GM19395 (cell line): ENCODE measurements around the gene G6PD.
"Not testable (repeated sequence)": the region's sequence is repeated elsewhere in the genome, so short reads cannot be mapped to it uniquely, and the experiment has no call there.

Source experiments
- ATAC-seq: cut with Tn5 transposase; IDR thresholded peaks from one replicate; pipeline ENCODE4 v1.9.1; 2021; ENCODE audit warnings: mild to moderate bottlenecking, moderate library complexity; ENCODE audit not compliant: unreplicated experiment

The G6PD gene

DNA sequence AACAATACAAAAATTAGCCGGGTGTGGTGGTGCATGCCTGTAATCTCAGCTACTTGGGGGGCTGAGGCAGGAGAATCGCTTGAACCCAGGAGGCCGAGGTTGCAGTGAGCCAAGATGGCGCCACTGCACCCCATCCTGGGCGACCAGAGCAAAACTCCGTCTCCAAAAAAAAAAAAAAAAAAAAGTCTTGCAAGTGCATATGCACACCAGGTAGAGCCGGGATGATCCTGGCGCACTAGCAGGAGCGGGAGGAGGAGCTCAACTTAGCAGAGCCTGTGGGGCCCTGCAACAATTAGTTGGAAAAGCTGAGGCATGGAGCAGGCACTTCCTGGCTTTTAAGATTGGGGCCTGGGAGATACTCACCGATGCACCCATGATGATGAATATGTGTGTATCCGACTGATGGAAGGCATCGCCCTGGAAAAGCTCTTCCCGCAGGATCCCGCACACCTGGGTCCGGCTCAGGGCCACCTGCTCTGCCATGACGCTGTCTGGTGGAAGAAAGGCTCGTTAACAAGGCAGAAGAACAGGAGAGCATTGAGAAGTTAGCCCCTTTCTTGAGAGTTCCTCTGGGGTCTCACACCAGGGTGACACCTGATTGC lies 872 bp downstream of the G6PD start:
- no peak for ATAC-seq

DNA sequence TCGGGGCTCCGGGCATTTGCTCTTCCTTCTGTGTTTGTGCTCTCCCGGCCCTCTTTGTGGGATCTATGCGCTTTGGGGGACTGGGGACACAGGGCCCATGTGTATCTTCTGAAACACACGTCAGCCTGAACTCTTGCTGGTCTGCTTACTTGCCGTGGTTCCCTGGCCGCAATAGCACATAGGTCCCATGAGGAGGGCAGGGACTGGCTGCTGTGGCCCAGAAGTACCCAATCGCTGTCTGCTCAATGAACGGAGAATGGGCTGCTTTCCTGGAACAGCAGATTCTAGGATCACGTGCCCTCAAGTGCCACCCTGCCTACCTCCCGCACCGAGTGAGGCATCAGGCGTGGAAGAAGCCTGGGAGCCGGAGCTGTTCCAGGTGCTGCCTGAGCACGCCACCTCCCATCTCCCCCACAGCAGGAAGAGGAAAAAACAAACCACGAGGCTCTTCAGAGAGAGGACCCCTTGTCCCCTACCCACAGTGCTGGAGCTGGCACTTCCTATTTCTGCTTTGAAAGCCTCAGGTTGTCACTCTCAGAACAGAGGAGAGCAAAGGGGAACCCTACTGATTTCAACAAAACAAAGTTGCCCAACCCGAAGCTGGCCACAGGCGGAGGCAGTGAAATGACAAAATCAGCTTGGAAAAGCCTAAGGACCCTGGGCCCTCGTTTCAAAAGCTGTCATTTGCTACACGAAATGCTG lies 3.8 kb downstream of the G6PD start:
- no peak for ATAC-seq

DNA sequence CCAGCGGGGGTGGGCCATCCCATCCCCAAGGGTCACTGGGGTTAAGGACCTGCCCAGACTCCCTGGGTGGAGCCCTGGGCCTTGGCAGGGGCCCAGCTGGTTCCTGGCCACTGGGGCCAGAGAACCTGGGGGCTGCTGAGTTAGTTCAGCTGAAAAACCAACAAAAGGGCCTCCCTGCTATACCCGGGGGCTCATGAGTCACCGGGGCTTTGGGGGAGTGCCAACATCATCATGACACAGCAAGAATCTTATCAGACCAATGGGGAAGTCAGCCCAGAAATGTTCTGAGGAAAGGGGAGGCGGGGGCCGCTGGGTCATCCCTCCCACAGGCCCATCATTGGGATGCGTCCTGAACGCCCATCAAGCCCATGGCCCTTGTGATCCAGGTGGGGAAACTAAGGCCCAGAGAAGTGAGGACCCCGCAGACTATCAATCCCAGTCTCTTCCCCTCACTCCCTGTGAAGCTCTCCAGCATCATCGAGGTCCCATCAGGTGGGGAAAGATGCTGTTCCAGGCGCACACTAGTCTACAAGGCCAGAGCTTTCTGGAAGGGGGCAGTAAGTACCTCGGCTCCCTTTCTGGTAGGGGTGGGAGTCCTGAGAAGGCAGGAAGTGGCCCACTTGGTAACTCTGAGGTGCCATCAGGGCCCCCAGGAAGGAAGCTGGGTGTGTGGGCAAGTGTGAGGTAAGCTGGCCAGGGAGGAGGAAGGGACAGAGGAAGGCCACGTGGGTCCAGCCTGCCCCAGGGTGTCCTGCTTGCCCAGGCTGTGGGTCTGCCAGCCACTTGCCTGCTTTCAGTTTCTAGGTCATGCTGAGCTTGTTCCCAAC lies 4.5 kb downstream of the G6PD start:
- ATAC-seq = no peak

DNA sequence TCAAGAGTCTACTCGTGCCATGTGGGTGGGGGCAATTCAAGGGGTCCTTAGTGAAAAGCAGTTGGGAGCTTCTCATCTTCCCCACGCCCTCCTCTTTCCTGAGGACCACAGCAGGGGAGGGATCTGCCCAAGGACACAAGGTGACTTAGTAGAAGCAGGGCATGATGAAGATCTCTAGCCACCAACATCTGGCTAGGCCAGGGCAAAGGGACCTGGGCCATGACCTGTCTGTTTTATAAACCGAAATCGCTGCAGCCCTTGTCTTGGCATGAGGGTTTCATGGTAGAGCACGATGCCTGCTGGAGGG lies 5.1 kb downstream of the G6PD start:
- ATAC-seq = no peak

DNA sequence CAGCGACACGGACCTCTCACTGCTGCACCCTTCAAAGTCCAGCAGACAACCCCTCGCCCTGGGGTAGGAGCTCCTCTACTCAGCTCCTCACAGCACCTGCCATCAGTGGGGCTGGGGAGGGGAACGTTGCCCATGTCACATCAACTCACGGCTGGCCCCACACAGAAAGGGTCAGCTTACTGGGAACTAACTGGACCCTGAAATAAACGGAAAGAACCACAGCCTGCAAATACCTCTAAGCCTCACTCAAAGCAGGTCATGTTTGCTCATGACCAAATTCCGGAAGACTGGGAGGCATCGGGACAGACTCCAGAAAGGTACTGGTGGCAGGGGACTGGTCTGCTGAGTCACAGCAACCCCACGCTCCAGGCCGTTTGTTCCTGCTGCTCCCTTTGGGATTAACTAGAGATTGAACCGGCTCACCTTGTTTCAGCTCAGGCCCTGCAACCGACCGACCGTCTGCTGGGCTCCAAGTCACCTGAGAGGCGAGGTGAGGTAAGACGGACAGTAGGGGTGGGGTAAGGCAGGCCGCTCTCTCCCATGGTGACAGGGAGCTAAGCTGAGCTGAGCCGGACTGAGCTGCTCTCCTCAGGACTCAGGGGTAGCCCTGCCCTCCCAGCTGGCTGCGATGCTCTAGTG lies 5.6 kb downstream of the G6PD start:
- ATAC-seq = no peak

DNA sequence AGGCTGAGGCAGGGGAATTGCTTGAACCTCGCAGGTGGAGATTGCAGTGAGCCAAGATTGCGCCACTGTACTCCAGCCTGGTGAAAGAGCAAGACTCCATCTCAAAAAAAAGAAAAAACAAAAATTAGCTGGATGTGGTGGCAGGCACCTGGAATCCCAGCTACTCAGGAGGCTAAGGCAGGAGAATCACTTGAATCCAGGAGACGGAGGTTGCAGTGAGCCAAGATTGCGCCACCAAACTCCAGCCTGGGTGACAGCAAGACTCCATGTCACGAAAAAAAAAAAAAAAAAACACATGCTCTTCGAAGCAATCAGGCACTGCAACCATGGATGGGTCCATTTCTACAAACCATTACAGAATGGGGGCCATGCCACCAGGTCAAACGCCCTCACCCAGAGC lies 6.3 kb downstream of the G6PD start:
- ATAC-seq = not testable (repeated sequence)

DNA sequence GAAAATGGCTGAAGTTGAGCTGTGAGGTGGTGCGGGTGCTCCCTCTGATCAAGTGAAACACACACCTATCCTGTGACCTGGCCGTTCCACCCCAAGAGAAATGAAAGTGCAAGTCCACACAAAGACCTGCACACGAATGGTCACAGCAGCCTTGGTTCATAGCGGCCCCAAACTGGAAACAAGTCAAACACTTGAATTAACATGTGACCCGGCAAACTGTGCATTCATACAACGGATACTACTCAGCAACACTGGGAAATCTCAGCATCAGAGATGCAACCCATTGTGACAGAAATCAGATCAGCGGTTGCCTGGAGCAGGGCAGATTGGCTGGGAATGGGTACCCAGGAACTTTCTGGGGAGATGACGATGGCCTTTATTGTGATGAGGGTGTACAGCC lies 7.6 kb downstream of the G6PD start:
- ATAC-seq = no peak

DNA sequence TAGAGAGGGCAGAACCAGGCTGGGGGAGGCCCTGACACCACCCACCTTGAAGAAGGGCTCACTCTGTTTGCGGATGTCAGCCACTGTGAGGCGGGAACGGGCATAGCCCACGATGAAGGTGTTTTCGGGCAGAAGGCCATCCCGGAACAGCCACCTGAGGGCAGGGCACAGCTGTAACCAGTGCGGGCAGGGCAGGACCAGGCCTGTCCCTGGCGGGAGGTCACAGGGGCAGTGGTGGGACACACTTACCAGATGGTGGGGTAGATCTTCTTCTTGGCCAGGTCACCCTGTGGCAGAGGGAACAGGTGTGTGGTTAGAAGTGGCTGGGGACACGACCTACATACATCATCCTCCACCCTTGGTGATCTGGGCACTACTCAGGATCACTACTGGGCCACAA lies 10.8 kb downstream of the G6PD start:
- ATAC-seq = no peak

DNA sequence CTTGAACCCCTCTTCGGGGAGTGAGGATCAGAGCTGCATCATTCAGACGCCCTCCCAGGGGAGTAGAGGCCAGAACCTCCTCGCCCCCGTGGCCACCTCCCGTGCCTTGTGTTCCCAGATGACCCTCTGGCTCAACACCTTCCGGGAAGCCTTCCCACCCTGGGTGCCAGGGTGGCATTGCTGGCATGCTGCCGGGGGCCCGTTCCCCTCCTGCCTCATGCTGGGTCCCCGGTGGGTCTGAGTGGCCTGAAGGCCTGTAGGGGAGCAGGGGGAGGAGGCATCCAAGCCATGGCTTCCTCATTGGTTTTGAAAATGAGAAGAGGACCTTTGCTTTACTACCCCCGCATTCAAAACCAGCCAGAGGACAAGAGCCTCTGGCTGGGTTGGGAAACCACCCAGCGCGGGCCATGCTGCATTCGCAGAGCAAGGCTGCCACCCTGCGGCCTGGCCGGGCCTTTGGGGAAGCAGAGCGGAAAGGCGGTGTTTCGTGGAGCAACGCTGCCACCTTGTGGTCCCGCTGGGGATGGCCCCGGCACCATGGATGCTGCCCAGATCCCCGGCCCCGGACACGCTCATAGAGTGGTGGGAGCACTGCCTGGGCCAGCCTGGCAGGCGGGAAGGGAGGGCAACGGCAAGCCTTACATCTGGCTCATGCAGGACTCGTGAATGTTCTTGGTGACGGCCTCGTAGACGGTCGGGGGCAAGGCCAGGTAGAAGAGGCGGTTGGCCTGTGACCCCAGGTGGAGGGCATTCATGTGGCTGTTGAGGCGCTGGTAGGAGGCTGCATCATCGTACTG lies 11.9 kb downstream of the G6PD start:
- ATAC-seq = peak; percentile 94

DNA sequence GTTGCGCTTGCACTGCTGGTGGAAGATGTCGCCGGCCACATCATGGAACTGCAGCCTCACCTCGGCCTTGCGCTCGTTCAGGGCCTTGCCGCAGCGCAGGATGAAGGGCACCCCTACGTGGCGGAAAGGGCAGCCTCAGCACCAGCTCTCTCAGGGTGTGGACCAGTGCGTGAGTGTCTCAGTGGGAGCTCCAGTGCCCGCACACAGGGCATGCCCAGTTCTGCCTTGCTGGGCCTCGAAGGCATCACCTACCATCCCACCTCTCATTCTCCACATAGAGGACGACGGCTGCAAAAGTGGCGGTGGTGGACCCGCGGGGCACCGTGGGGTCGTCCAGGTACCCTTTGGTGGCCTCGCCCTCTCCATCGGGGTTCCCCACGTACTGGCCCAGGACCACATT lies 14.0 kb downstream of the G6PD start:
- no peak for ATAC-seq

DNA sequence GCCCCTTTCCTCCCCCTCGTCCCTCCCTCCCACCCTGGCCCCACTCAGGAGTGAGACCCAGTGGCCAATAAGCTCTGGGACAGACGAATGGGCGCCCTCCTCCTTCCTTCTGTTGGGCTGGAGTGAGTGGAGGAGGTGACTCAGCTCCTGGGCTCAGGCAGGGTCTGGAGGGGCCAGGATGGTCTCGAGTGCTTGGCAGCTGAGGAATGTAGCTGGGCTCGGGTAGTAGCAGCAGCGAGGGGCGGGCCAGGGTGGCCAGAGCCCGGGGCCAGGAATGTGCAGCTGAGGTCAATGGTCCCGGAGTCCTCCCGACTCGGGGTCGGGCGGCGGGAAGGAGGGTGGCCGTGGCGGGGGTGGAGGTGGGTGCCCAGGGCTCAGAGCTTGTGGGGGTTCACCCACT lies 15.0 kb downstream of the G6PD start:
- ATAC-seq = no peak

DNA sequence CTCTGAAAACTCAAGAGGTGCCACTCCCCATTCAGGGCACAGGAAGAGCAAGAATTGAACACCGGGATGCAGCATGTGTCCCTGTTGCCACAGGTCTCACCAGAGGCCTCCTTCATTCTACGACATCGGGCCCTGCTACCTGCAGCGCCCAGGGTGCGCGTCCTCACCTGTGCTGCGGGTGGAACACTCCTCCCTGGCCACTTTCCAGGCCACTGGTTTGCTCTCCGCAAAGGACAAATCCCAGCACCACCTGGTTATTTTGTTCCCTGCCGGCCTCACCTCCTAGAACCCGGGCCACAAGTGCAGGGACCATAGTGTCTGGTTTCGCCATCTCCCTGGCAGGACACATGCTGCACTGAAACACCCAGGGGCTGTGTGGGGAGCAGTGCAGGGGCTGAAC lies 16.4 kb downstream of the G6PD start:
- ATAC-seq = no peak

DNA sequence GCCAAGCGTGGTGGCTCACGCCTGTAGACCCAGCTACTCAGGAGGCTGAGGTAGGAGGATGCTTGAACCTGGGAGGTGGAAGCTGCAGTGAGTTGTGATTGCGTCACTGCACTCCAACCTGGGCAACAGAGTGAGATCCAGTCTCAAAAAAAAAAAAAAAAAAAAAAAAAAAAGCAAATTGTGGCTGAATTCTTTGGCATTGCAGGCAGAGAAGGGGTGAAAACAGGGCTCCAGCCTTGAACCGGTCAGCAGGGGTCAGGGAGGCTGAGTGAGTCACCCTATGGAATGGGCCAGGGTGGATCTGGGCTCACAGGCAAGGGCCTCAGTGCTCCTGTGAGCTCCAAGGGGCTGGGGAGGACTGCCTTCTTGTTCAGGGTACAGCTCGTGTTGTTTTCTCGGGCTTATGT lies 17.4 kb downstream of the G6PD start:
- no peak for ATAC-seq

DNA sequence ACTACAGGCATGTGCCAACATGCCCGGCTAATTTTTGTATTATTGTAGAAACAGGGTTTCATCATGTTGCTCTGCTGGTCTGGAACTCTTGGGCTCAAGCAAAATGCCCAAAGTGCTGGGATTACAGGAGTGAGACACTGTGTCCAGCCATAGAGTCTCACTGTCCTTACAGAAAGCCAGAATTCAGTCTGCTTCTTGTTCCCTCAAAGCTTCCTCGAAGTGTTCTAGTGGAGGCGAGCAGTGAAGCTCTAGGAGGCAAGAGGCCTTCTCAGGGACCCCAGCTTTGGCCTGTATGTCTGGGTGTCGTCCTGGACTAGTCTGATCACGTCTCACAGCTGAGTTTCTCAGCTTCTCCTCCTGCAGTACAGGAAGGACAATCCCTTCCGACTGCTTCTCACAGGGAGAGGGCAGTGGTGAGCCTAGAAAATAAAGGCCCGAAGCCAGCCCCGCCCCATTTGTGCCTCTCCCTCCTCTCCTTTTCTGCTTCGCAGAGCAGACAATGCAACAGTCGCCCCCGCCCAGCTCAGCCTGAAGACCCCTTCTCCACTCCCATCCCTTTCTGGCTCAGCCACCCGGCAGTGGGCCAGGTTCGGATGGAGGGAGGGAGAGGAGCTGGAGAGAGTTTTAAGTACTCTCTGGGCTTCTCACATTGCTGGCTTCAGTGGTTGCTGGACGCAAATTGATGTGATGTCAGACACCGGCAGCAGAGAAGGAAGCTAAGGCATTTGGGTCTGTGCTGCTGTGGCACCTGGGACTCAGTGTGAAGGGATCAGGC lies 19.6 kb downstream of the G6PD start:
- no peak for ATAC-seq

DNA sequence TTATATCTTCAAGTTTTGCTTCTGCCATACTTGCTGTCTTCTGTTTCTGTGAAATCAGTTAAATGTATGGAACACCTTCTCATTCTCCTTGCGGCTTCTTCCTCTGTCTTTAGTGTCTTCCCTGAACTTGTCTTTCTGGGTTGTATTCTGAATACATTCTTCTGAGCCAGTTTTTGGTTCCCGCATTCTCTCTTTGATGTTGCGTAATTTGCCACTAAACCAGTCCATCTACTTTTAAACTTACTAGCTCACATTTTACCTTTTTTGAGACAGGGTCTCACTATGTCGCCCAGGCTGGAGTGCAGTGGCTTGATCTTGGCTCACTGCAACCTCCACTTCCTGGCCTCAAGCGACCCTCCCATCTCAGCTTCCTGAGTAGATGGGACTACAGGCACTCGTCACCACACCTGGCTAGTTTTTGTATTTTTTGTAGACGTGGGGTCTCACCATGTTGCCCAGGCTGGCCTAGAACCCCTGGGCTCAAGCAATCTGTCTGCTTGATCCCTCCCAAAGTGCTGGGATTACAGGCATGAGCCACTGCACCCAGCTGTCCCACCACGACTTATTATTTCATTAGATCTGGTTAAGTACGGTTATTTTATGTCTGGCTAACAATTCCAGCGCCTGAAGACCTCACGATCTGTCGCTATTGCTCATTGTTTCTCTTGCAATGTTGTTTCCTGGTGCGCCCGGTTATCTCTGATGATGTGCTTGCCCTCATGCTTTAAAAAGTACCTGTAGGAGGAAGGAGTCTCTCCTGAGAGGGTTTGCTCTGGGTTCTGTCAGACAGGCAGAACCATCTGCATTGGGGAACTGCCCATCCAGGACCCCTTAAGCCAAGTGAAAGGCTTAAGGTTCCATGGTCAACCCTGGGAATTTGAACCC lies 20.8 kb downstream of the G6PD start:
- no peak for ATAC-seq

DNA sequence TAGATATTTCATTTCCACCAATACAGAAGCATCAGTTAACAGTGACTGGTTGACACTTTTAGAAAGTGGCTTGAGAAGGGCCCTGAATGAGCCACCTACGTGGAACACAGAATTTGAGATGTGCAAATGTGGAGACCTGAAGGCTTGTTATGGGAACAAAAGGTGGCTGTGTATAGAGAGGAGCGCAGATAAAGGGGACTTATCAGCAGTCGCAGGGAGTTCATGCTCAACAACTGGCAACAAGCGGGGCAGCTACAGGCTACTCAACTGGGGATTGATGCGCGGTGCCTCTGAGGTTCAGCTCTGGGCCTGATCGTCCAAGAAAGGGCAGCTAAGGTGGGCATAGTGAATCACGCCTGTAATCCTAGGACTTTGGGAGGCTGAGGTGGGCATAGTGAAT lies 27.3 kb downstream of the G6PD start:
- ATAC-seq = no peak

DNA sequence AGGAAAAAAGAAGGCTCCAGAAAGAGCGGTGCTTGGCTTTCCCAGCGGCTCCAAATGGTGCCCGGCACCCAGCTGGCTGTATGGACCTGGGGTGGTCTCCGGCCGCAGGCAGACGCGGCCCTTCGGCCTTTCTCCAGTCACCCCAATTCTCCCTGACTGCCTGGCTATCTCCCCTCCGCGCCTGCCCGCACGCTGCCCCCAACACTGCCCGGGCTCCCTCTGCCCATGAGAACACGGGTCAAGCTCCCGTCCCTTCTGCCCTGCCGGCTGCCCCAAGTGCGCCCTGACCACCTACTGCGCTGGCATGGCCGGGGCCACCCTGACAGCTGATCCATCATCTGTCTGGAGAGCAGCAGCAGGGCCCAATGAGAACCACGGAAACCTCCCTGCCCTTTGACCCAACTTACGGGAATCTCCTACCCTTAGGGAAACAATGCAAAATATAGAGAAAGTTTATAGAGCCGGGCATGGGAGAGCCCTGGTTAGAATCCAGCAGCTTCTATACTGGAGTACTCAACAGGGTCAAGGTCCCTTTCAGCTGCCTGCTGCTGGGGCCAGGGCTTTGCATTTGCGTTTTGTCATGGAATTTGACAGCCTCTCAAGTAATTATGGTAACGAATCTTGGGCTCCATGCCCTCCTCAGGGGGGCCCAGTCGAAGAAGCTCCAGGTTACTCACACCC lies 29.4 kb downstream of the G6PD start:
- no peak for ATAC-seq

DNA sequence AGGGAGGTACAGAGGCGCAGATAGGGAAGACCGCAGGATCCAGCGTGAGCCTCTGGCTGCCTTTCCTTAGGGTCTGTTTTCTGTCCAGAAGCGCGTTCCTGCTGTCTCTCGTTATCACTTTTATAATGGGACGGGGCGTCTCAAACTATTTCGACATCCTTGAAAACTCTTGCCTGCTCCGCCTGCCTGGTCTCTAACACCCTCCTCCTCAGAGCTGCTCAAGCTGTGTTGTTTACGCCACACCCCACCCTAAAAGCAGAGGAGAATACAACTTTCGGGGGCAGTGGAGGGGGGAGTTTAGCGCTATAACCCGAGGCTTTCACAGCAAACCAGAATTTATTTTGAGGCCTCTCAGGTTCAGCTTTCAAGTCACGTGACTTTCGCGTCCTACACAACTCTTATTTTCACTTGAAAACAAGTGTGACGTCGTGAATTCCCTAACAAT lies 30.0 kb downstream of the G6PD start:
- peak; percentile 23 for ATAC-seq
